GM21528 (cell line): ENCODE measurements around the gene HUWE1.

ENCODE experiments used
- ATAC-seq: cut with Tn5 transposase; IDR thresholded peaks from one replicate; pipeline ENCODE4 v1.9.1; 2021; ENCODE audit warnings: mild to moderate bottlenecking, moderate library complexity; ENCODE audit not compliant: unreplicated experiment, low FRiP score

HUWE1 gene

DNA sequence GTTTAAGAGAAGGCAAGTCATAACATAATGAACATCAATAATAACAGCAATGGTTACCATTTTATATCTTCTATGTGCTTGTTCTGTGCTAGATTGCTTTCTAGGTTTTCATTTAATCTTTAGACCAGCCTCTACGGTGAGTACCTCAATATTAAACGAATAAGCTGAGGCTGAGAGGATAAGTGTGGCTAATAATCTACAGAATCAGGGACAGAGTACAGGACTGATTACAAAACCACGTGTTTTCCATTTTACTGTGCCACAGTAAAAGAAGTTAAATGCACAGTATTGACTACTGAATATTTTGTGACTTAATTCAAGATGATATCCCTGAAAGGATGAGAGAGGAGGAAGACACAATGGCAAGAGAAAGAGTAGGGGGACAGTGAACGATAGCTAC is 56.3 kb downstream of the HUWE1 start:
- no peak for ATAC-seq

DNA sequence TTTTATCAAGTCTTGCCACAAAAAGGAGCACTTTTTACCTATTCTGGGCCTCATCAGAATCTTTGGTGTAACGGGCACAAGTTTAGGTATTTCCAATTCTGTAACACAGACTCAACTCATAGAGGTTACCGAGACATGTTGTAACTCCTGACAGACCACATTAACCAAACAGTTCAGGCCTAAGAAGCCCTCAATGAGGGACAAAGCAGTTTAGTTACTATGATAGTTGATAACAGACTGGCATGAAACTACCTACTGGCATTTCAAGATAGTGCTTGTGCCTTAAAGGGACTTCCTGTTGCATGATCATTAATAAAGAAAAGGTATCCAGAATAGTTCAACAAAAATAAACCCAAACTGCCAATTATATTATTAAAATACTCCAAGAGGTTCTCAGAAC is 64.1 kb downstream of the HUWE1 start:
- no peak for ATAC-seq

DNA sequence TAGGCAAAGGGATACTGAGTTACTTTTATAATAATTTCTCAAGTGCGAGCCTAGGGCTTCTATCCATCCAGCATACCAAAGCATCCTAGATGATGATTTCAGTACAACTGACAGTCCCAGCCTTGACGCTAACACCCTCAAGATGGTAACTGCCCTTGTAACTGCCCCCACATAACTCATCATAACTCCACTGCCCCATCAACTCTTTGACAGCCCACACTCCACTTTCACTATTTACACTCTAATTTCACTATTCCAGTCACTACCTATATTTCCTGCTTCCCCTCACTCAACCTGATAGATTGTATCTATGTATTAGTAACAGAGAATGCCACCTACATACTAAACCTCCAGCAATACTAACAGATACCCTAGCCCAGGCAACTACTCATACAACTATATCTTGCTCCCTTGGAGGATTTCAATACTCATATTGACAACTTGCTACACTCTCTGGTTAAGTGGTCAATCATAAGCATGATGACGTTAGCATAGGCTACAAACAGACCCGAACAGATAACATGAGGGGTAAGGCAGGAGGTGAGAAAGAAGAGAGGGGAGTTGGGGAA is 65.0 kb downstream of the HUWE1 start:
- ATAC-seq: no peak

DNA sequence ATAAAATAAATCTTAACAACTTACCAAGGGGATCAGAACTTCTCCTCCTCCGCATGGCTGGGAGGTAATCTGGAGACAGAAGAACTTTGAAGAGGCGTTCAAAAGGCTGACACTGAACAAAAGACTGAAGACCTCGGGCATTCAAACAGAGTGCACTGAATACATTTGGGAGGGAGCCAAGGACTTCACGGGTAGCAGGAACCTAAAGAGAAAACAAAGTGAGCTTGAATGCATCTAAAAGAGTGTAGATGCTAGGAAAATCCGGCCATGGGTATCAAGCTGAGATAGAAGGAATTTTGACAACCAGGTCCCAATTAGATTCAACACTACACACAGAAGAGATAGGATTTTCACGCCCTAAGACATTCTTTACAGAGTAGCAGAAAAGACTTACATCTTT is 69.6 kb downstream of the HUWE1 start:
- ATAC-seq: no peak

DNA sequence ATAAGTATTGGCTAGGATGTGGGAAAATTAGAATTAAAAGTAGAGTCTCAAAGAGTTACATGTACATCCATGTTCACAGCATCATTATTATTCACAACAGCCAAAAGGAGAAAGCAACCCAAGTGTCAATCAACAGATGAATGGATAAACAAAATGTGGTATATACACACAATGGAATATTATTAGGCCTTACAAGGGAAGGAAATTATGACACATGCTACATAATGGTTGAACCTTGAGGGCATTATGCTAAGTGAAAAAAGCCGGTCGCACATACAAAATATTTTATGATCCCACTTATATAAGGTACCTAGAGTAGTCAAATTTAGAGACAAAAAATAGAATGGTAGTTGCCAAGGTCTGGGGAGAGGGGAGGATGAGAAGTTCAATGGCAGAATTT is 80.1 kb downstream of the HUWE1 start:
- no peak for ATAC-seq

DNA sequence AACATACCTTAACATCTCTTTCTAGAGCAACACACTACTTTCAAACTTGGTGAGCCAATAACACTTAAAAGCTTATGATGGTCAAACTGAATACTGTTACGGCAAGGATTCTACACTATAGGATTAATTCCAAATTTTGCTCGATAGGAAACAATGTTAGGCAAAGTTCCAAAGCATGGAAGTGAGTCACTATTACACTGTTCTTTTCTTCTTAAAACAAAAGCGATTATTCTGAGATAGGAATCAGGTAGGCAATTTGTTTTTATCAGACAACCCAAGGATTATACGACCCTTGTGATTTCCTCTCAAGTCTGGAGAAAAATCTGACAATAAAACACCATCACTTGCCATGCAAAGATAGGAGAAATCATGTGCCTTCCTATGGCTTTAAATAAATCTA is 81.5 kb downstream of the HUWE1 start:
- no peak for ATAC-seq

DNA sequence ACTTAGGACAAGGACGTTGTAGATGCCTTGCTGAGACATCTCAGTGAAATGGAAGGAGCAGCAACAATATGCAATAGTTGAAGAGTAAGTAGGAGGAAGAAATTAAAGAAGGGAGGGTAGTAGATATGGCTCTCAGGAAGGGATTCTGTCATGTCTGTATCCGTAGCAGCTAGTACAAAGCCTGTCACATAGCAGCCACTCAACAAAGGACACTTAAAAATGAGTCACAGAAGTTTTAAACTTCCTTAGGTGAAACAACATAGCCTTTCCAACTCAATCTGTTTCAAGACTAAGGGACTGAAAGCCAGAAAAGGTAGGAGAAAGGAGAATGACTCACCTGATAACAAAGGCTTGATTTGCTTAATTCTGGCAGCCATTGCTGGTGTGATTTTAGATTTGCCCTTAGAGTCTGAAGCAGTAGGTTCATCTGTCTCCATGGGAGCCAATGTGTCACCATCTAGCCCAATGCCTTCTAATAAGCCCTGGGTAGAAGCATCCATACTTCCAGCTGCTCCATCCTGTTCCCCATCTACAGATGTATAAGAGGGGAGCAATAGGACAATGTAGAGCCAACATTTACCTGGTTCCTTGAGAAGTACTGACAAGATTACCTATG is 86.6 kb downstream of the HUWE1 start:
- no peak for ATAC-seq

DNA sequence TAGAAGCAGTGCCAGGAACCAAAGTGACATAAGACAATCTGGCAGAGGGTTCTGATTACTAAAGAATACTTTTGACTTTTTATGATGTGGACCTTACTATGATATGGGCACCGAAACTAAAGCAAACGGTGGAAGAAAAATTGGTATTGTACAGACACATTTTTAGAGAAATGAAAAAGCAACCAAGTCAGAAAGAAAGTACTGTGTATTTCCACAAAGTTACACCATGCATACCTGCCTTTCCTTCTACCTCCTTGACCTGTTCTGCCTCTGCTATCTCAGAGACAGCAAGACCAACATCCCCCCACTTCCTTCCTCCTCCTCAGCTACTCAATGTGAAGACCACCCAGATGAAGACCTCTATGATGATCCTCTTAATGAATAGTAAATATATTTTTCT is 88.3 kb downstream of the HUWE1 start:
- no peak for ATAC-seq

DNA sequence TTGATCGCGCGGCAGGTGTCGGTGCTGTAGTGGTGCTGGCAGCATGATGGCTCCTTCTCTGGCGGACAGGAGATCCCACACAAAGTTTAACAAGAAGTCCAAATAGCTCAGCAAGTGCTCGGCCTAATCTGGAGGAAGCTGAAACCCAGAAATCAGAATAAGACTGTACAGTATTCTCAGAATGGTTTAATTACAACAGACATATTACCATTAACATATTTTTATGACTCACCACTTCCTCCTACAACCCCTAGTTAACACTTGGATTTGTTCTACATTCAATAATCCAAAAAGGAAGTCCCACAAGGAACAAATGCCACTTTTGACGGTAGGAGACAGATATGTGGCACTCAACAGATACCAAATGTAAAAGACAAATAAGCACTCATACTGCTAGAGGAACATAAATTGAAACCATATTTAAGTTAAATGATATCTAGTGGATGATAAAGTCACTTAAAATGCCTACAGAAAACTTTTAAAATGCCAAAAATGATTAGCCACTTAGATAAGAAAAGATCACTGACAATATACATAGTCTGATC is 91.2 kb downstream of the HUWE1 start:
- ATAC-seq: no peak

DNA sequence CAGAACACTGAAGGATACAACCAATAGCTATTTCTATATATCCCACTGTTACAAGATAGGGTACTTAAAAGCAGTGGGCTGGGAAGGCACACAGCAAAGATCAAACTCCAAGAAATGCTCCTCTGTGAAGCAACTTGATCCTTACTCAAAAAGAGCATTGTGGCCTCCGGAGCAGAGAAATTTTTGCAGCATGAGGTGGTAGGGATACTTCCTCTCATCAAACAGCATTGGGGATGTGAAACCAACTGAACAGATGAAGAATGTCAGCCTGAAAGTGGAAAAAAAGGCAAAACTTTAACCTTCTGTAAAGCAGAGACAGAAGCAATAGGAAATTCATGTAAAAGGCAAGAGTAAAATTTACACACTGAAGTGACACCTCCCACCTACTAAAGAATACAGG is 92.2 kb downstream of the HUWE1 start:
- ATAC-seq: no peak

DNA sequence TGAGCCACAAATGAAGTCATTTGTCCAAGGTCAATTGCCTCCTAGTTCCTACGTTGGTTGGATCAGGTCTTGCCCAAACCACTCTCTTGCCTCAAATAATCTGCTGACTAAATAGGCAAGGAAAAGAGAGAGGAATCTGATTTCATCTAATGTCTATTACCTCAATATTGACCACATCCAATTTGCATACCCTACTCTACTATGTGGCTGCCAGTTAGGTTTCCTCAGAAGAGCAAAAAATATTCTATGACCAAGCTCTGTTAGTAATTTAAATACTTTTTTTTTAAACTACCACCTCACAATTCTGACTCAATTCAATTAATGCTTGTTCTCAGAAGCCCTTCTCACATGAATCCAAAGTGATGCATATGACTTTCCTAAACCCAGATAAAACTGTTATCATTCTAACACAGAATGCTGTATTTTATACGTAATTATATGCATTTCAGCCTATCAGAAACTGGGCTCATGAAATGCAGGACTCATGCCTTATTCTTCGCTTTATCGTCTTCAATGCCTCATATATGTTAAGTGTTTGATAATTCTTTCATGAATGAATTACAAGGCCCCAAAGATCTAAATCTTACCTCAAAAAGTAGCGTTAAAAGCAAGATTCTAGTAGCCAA is 98.6 kb downstream of the HUWE1 start:
- no peak for ATAC-seq

DNA sequence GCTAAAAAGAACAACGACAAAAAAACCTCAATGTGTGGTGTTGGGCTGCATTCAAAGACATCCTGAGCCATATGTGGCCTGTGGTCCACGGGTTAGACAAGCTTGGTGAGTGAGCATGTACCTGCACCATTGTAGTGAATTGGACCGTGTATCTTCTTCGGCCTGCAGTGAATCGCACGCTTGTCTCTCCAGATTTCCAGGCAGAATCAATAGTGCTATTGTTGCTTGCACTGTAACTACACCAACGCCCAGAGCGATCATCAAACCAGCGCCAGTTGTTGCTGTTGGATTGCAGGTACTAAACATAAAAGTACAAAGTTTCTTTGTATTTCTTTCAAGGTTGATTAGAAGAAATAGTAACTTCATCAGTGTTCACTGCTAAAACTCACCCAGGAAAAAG is 101.6 kb downstream of the HUWE1 start:
- no peak for ATAC-seq

DNA sequence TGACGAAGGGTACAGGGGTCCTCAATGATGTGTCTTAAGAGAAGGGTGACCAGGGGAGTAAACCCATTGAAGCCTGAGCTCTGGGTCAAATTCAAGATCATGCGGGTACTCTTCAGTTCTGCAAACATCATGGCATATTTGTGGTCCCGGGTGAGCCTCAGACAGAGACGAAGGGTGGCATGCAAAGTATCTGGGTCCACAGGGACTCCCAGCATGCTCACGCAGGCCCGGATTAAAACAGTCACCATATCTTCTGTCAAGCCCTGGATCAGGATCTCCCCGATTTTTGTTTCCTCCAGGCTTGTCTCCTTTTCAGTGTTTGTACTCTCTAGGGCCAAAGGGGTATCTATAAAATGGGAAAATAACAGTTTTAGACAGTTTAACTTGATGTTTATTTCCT is 102.9 kb downstream of the HUWE1 start:
- no peak for ATAC-seq

DNA sequence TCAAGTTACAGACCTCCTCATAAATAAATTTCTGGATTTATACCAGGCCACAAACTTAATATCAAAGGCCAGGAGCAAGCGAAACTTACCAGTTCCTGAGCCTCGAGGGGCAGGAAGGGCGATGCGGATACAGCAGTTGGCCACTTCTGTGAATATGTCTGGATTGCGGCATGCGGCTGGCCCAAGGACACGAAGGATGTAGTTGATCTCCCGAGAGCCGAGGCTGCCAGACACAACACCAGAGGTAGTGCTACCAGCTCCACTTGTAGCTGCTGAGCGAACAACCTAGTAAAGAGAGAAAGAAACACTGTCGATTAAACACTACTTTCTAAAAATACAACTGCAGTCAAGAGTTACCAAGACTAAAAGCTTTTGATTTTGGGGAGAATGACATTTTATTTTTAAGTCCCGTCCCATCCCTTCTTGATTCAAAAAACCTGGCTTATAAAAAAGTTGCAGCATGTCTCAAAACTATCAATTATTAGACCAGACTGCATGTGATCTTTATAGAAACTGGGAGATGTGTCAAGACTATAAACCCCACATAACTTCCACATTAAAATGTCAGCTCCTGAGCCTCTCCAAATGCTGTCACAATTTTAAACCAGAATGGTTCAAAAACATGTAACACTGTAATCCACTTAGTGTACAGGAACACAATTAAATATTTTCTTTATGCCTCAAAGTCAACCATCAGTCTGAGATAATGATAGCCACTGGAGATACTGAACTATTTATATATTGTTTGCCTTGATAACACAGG is 105.6 kb downstream of the HUWE1 start:
- ATAC-seq: no peak

DNA sequence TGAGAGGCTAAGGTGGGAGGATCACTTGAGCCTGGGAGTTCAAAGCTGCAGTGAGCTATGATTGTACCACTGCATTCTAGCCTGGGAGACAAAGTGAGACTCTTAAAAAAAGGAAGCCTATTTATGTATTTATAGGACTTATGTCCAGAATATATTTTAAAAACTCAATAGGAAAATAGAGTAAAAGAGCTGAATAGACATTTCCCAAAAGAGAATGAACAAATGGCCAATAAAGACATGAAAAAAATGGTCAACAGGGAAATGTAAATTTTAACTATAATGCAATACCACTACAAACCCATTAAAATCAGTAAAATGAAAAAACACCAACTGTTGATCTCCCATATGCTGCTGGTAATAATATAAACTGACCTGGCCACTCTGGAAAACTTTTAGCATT is 115.0 kb downstream of the HUWE1 start:
- ATAC-seq: no peak

DNA sequence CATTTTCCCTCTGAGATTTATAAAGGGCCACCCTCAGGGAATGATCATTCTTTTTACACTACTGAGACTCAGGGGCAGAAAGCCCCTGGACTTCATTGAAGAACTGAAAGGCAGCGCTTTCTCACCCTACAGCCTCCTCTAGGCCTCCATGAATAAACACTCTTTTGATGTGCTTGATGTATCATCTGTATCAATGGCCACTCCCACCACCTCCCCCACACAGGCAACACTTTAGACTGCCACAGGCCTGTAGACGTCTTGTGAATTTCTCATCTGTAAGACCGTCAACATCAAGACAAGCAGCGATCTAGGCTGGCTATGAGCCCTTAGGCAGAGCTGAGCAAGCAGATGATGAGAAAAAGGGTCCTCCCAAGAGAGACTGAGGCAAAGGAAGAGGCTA is 123.2 kb downstream of the HUWE1 start:
- ATAC-seq: no peak

DNA sequence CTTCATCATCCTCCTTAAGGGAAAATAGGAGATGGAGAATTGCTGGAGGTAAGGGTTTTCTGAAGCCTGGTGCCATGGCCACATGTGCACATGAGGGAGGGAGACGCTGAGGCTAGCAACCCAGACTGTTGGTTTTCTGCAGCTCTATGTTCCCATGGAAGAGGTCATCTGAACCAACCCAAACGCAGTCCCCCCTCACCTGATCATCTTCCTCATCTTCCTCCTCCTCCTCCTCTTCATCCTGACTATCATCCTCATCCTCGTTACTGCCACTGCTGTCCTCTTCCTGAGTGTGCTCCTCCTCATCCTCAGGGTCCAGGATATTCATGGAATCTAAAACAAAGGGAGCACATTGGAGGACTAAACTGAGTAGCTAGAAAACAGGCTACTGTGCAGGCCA is 124.6 kb downstream of the HUWE1 start:
- no peak for ATAC-seq

DNA sequence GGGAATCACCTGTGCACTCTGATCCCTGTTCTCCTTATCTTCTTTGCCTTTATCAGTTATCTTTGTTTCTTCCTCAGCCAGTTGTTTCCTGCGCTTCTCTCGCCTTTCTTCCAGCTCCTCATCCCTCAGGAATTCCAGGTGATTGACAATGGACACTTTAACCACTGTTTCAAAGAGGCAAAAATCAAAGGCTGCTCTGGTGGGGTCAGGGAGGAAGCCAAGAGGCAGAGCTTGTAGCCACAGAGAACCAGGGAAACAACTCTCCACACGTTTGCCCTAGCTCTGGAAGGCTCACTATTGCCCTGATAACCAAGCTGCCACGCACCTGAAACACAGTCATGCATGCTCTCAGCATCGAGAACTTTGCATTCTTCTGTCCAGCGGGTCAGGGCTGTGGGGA is 127.9 kb downstream of the HUWE1 start:
- no peak for ATAC-seq

DNA sequence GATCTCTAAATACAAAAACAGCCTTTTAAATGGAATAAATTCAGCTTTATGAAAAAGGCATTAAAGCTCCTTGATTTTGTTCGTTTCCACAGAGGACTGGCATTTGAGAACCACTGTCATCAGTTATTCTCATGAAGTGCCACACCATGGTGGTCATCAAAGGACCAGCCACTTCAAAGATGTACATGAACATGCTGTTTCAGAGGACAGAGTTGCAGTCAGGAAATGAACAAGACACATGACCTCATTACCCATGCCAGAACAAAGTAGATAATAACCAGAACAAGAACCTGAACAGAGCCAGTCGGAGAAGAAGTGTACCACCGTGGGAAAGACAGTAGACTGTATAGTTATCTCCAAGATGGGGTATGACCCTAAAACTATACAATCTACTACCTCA is 129.7 kb downstream of the HUWE1 start:
- ATAC-seq: no peak

DNA sequence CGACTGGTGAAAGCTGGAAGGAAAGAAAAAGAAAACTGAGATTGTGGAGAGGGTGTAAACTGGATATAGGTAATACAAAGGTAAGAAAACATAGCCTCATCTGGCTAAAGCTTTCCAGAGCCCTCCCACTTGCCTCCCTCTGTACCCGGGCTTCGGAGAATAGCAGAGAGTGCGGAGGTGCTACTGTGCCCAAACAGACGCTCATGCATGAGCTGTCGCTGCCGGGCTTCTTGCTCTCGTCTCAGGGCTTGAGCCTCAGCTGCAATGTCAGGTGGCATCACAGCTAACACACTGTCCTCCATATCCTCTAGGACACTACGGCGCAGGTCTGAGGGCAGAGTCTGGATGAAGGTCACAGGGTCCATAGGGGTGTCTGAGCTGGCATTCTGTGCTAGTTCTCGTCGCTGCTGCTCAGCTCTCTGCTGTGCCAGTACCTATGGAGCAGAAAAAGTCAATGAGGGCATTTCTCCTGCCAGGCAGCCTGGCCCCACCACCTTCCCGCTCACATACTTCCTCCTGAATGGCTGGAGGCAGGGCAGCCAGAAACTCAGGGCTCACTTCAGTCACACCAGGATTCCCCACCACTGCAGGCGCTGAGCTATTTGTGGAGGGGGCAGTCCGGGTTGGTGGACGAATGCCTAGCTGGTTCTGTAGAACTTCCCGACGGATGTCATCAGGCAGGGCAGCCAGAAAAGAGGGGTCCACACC is 135.6 kb downstream of the HUWE1 start:
- ATAC-seq: no peak

DNA sequence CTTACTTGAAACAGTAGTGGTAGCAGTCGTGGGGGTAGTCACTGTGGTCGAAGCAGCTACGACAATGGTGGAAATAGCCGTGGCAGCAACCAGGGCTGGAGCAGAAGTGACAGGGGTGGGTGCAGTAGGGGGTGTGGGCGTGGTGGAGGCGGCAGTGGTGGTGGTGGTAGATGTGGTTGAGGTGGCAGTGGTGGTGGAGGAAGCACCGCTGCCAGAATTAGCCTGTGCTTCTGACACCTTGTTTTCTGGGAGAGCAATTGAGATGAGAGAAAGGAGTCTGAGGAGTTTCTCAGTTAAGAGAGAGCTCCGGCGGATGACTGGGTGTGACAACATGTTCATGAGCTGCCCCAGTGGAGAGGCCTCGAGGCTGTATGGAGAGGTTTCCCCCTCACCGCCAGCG is 138.9 kb downstream of the HUWE1 start:
- no peak for ATAC-seq
